Subcutaneous abdominal adipose tissue (tissue), 5 donors: ENCODE measurements around the gene SORCS2.

Experiments
- H3K27ac ChIP-seq: one replicate; pipeline ENCODE4 v1.7.0; 2013; ENCODE audit warnings: low read depth, mild to moderate bottlenecking, inconsistent platforms, low read length, moderate library complexity
- H3K27me3 ChIP-seq, 5 donors: one replicate each; pipeline ENCODE4 v1.7.0; 2013; ENCODE audit warnings: low read length in 5 of 5, inconsistent platforms in 1 of 5; ENCODE audit not compliant: control insufficient read depth in 5 of 5, insufficient read depth in 4 of 5
- H3K36me3 ChIP-seq, 5 donors: one replicate each; pipeline ENCODE4 v1.7.0; 2013; ENCODE audit warnings: low read length in 5 of 5; ENCODE audit not compliant: control insufficient read depth in 5 of 5, insufficient read depth in 5 of 5
- H3K4me1 ChIP-seq, 5 donors: one replicate each; pipeline ENCODE4 v1.7.0; 2013; ENCODE audit warnings: low read length in 5 of 5, mild to moderate bottlenecking in 3 of 5, moderate library complexity in 1 of 5; ENCODE audit not compliant: control insufficient read depth in 5 of 5, insufficient read depth in 5 of 5
- H3K4me3 ChIP-seq, 5 donors: one replicate each; pipeline ENCODE4 v1.7.0; 2013; ENCODE audit warnings: low read length in 5 of 5, low read depth in 1 of 5
- H3K9ac ChIP-seq, 5 donors: one replicate each; pipeline ENCODE4 v1.7.0; 2013; ENCODE audit warnings: low read length in 5 of 5, mild to moderate bottlenecking in 4 of 5, moderate library complexity in 3 of 5
- H3K9me3 ChIP-seq, 5 donors: one replicate each; pipeline ENCODE4 v1.7.0; 2013; ENCODE audit warnings: low read length in 5 of 5; ENCODE audit not compliant: control insufficient read depth in 5 of 5
- donor health status: healthy.
- donor health status: healthy.
- donor health status: healthy.
- donor health status: healthy.
- donor health status: healthy.

SORCS2 gene

DNA sequence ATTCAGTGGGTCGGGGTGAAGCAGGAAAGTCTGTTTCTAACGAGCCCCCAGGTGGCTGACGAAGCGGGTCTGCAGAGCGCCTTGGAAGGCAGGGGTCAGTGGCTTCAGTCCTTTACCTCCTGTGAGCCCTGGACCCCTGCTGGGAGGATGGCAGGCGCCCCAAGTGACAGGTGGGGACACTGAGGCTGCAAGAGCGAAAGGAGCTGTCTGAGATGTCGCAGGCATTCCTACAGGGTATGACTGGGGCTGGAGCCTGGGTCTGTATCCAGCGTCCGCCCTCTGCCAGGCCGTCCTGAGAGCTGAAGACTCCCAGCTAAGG, 139.3 kb downstream of the SORCS2 start:
- Histone ChIP-seq H3K27me3 (peaks cover 0 to 22% (median 13%) of the 10 kb centered on the region in 5 donors), H3K9ac (no peak overlapping the region), H3K27ac (no peak overlapping the region), H3K36me3 (no peaks in the 10 kb centered on the region), H3K9me3 (no peaks in the 10 kb centered on the region), H3K4me3 (no peak overlapping the region), H3K4me1 (peaks cover 0 to 8% (median 0%) of the 10 kb centered on the region in 5 donors)

DNA sequence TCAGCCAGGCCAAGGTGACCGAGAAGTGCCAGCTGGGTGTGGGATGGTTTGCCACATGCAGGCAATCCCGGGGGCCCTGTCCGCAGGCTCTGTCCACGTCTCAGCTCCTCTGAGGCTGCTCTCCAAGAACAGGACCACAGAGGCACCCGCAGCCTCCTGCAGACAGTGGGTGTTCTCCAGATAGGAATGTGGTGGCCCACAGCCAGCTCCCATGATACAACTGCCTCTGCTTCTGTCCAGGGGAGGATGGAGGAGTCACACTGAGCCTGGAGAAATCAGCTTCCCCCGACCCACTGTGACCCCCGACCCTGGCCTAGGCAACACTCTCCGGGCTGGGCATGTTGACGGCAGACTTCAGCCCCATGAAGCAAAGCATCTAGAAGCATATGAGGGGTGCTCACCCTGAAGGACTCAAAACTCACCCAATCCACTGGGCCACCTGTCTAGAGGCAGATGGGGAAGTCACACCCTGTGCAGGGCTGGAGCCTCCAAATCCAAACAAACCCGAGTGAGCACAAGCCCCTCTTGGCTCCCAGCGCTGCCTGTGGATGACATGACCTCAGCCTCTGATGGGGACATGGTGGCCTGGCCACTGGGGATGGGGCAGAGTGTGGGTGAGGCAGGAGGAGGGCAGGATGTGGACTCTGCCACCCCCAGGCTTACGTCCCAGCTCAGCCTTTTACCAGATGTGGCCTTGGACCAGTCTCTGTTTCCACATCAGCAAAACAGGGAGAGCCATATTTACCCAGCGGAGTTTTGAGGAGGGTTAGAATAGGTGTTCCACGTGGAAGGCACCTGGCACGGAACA, 140.1 kb downstream of the SORCS2 start:
- H3K9ac ChIP-seq: no peak overlapping the region
- peaks cover 0 to 22% (median 10%) of the 10 kb centered on the region in 5 donors for H3K27me3 ChIP-seq

DNA sequence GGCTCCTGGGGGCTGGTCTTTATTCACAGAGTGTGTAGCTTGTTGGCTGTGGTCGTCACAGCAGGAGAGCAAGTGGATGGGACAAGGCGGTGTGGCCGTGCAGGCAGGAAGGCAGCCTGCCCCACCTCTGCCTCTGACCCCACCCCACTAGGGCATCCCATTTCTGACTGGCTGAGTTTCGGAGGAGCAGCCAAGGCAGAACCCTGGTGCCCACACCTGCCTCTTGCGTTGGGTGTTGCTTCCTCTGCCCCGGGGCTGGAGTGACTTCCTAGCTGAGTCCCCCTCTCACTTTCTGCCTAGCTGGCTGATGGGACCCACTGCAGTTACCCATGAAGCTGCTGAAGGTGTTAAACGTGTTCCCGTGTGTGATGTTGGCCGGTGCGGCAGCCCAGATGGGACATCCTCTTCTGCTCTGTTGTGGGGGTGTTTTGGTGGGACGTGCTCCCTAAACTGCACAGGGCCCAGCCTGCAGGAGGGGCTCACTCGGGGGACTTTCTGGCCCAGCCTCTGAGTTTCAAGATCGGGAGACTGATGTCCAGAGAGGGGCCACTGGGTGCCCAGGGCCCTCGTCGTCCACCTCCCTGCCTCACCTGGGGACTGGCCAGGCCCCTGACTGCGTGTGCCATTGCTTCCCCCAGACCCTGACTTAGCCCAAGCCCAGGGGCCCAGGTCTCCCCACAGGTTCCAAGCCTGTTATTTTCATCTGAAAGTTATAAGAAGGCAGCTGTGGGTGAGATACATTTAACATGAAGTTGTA, 140.9 kb downstream of the SORCS2 start:
- Histone ChIP-seq H3K36me3 (no peaks in the 10 kb centered on the region), H3K4me3 (no peak overlapping the region), H3K9ac (no peak overlapping the region), H3K27me3 (peaks cover 0 to 22% (median 10%) of the 10 kb centered on the region in 5 donors), H3K27ac (no peak overlapping the region), H3K4me1 (peaks cover 0 to 8% (median 0%) of the 10 kb centered on the region in 5 donors), H3K9me3 (no peaks in the 10 kb centered on the region)

More for the DNA sequence above, 140.1 kb downstream of the SORCS2 start:
- H3K36me3 ChIP-seq: no peaks in the 10 kb centered on the region
- no peak overlapping the region for H3K27ac ChIP-seq
- H3K4me1 ChIP-seq: peaks cover 0 to 8% (median 0%) of the 10 kb centered on the region in 5 donors
- no peaks in the 10 kb centered on the region for H3K9me3 ChIP-seq
- H3K4me3 ChIP-seq: no peak overlapping the region

DNA sequence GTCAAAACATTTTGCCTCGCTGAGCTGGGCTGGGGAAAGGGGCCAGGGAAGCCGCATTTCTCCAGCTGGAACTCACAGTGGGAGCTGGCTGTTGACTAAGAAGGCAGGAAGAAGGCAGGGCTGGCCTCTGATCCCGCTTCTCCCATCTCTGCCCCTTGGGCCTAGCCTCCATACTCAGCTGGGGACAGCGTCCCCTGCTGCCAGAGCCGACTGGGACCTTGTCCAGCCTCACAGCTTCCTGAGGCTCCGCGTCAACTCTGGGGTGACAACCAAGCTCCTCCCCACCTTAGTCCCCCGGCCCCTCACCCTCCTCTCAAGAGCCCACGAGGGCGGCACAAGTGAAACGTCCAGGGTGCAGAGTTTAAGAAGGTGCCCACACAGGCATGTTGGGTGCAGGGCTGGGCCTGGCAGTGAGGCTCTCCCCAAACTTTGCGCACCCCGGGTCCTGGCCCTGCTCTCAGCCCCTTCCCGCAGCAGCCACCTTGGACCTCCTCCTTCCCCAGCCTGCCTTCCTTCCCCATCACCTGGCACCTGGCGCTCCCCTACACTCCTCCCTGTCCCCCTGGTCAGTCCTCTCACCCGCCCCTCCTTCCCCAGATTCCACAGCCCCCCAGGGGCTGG, 141.6 kb downstream of the SORCS2 start:
- H3K9ac ChIP-seq: no peak overlapping the region
- no peak overlapping the region for H3K27ac ChIP-seq
- peaks cover 0 to under 1% (median 0%) of the 10 kb centered on the region in 5 donors for H3K9me3 ChIP-seq
- no peaks in the 10 kb centered on the region for H3K36me3 ChIP-seq
- H3K4me1 ChIP-seq: peaks cover 0 to 8% (median 0%) of the 10 kb centered on the region in 5 donors
- no peak overlapping the region for H3K4me3 ChIP-seq
- H3K27me3 ChIP-seq: peaks cover 0 to 19% (median 9%) of the 10 kb centered on the region in 5 donors

DNA sequence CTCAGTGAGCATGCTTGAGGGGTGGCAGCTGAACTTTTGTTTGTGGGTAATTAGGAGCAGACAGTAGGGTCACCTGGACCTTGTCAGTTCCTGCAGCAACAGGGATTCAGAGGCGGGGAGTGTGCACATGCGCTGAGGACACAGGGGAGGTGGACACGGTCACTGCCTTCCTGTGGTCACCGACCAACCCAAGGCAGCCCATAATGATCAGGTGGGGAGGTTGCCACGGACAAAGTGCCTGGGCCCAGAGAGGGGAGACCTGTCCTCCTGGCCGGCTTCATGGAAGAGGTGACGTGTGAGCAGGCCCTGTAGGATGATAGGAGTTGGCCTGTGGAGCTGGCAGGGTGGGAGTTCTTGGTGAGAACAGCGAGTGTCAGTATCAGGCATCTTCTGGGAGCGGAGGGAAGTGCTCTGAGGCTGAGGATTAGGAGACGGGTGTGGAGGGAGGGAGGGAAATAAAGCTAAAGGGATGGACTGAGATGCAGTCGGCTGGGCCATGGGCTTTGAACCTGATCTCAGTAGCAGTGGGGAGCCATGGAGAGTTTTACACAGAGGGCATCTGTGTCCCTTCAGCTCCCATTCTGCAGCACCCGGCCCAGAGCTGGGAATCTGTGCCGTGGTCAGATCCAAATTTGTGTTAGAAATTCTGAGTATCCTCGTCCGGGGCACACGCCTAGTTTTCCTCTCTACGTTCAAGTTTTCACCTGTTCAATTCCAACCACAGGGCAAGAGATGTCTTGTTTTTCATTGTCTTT, 142.4 kb downstream of the SORCS2 start:
- no peak overlapping the region for H3K9ac ChIP-seq
- H3K4me3 ChIP-seq: no peak overlapping the region
- H3K4me1 ChIP-seq: peaks cover 0 to 8% (median 0%) of the 10 kb centered on the region in 5 donors
- peaks cover 0 to 5% (median 0%) of the 10 kb centered on the region in 5 donors for H3K9me3 ChIP-seq
- H3K36me3 ChIP-seq: no peaks in the 10 kb centered on the region
- H3K27me3 ChIP-seq: peaks cover 0 to 19% (median 9%) of the 10 kb centered on the region in 5 donors
- no peak overlapping the region for H3K27ac ChIP-seq

DNA sequence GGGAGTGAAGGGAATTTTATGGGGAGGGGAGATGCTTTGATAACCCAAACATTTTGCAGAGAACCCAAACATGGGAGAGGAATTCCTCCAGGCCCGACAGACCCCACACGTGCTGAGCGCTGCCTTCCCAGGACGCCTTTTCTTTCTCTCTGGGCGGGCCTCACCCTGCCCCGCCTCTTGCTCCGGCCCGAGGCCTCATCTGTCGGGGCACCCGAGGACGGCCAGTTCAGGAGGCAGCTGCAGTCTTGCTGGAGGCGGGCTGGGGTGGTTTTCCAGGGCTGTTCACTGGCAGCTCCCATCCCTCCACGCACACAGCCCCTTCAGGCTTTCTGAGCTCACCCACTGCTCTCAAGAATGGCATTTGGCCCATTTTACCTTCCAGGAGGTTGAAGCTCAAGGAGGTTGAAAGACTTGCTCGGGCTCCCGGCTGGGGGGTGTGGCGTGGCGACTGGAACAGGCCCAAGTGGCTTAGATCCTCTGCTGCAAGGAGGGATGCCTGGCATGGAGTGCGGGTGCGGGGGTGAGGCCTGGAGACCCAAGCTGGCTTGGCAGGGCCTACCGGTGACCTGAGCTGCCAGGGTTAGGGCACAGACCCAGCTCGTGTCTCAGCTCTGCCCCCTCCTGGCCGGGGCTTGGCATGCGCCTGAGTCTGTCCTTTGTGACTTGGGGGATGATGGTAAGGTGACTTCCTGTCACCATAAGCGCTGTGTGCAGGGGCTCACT, 143.2 kb downstream of the SORCS2 start:
- Histone ChIP-seq H3K27me3 (peaks cover 0 to 14% (median 9%) of the 10 kb centered on the region in 5 donors), H3K36me3 (no peaks in the 10 kb centered on the region), H3K4me3 (no peak overlapping the region), H3K27ac (no peak overlapping the region), H3K9me3 (peaks cover 0 to 5% (median 0%) of the 10 kb centered on the region in 5 donors), H3K9ac (no peak overlapping the region), H3K4me1 (peaks cover 0 to 8% (median 0%) of the 10 kb centered on the region in 5 donors)

DNA sequence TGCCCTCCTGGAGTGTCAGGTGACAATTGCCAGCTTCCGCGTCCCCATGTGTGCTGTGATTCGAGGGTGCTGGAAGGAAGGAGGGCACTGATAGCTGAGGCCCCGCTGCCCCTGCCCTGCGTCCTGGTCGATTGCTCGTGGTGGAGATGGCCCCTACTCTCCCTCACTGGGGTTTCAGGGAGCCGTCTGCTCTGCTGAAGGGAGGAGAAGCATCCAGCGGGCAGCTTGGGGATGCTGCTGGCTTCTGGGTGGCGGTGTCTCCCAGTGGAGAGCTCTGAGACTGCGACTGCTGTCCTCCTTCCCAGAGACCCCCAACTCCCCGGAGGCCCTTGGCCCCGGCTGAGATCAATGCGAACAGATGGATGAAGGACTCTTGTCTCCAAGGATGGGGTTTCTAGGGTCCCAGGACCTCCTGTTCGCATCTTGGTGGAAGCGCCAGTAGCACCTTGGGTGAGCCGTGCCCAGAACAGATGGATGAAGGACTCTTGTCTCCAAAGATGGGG, 143.8 kb downstream of the SORCS2 start:
- peaks cover 0 to 13% (median 9%) of the 10 kb centered on the region in 5 donors for H3K27me3 ChIP-seq
- H3K4me1 ChIP-seq: peaks cover 0 to 8% (median 0%) of the 10 kb centered on the region in 5 donors
- no peak overlapping the region for H3K4me3 ChIP-seq
- peaks cover 0 to 8% (median 0%) of the 10 kb centered on the region in 5 donors for H3K9me3 ChIP-seq
- no peaks in the 10 kb centered on the region for H3K36me3 ChIP-seq
- no peak overlapping the region for H3K27ac ChIP-seq
- H3K9ac ChIP-seq: no peak overlapping the region

DNA sequence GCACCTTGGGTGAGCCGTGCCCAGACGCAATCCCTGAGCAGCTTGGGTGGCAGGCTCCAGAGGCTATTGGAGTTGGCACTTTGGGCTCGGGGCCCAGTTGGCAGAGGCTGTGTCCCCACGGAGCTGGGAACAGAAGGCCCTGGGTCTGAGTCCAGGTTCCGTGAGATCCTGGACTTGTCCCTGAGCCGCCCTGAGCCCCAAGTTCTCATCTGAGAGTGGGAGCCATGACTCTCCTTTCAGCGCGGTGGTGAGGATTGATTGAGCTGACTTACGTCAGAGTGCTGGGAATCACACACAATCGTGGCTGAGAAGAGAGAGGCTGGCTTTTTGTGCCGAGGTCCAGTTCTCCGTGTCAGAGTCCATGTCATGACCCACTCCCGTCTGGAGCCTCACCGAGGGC, 144.4 kb downstream of the SORCS2 start:
- H3K9ac ChIP-seq: no peak overlapping the region
- H3K27me3 ChIP-seq: peaks cover 0 to 12% (median 5%) of the 10 kb centered on the region in 5 donors
- no peak overlapping the region for H3K4me3 ChIP-seq
- peaks cover 0 to 9% (median 0%) of the 10 kb centered on the region in 5 donors for H3K9me3 ChIP-seq
- no peaks in the 10 kb centered on the region for H3K36me3 ChIP-seq
- peaks cover 0 to 8% (median 0%) of the 10 kb centered on the region in 5 donors for H3K4me1 ChIP-seq
- no peak overlapping the region for H3K27ac ChIP-seq
